Left colon (tissue), 2 donors: Measurements from ENCODE around the gene PLXNA2. TPM values are rescaled to one million over a fixed set of nuclear protein-coding genes. Genes with fewer than 3 reads are reported as not detected.

ENCODE experiments used
- ATAC-seq: fragments of 200-7000 bp; cut with Tn5 transposase; one replicate; pipeline ENCODE4 v1.9.1; 2020; ENCODE audit warnings: mild to moderate bottlenecking, moderate library complexity
- DNase-seq, 2 donors: peaks; one replicate each; pipeline ENCODE4 v3.0.0-alpha.2; 2020
- intact Hi-C, 2 donors: fragments of 100-400 bp; cut with DNase I in 1 of 2; cut with micrococcal nuclease in 1 of 2; formaldehyde crosslinking; loops; one replicate each; pipeline versions ENCODE4 v1.11.2 to v1.14.0; 2022; cut with DNase I, micrococcal nuclease
- total RNA-seq, 2 donors: library from RNA; stranded (reverse); fragmentation: NEBNext Ultra II Directional; extraction: Animal tissue kit (Norgen Biotek cat#: 25700); gene quantifications; one replicate each; pipeline ENCODE4 v1.2.1, GENCODE V29; 2021
- donor health status: DM: no; HTN: no; CAD: no.
- donor health status: DM: yes; HTN: yes; CAD: no.

Gene PLXNA2
- total RNA-seq, 2 donors from 2014 or later, result 89.3 to 103 TPM

DNA sequence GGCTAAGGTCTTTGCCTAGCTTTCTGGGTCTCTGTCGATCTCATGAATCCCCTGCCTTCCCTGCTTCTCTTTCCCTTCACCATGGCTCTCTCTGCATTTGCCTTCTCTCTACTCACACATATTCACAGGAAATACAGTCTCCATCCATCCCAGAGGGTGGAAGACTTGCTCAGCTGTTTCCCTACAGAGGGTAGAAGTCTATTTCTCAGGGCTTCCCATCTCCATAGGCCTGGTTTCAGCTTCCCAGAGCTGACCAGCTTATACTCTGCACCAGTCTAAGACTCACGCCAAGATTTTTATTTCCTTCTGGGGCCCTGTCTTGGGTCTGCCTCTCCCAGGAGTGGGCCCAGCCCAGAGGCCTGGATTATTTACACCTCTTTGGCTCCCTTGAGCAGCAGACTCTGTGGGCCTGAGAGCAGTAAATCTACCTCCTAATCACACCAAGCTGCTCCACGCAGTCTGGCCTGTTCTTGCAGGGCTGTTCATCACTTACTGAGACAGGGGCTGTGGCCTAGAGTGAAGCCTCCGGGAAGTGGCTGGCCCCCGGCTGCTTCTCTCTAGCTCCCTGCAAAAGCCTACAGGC, 102.5 kb downstream of the PLXNA2 start:
- intact Hi-C loops, result no loop called here
- DNase-seq (peak in 1 of 2 donors; percentile 72), ATAC-seq (peak; percentile 72)

DNA sequence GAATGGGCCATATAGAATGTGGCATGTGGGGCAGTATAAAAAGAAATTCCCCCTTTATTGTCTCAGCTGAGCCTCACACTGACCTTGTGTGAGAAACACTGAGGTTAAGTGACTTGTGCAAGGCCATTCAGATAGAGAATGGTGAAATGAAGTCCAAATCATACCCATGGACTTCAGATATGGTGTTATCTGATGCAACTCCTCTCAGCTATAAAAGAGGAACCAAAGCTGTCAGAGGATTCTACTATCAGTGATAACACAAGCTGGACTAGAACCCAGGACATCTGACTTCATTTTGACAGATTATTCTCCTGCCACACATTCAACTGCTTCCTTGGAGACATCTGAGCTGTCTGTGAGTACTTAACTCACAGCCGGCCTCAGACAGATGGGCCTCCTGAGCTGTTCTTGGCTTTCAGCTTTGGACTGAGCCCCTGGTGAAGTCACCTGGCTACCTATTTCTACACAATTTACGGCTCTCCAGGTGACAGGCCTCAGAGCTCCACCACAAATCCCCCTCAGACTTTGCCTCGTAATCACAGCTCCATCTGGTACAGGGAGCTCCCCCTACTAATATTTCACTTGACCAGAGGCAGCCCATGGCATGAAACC, 104.6 kb downstream of the PLXNA2 start:
- ATAC-seq, result no peak
- intact Hi-C loops, result loop anchor here (10.0 kb wide), 2 partner anchors 95 to 105 kb away; partner anchors contain the start of gene PLXNA2 (in 1 of the 2)
- DNase-seq, result no peak

DNA sequence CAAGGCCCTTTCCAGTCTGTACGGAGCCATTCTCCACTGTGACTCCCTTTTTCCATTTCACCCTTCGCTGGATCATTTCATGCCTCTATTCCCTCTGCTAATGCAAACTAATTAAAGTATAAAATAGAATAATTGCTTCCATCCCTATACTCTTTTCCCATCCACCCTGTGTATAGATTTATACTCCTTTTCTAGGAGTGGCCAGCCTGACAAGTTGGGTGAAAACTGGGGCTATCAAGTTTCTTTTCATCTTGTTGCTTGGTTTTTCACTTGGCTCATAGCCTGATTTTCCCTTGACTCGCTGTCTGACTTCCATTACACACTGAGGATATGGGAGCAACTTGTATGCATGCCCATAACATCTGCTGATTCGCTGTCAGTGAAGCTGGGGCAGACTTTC, 107.0 kb downstream of the PLXNA2 start:
- intact Hi-C loops, result loop anchor here (10.0 kb wide), 2 partner anchors 98 to 108 kb away; partner anchors contain the start of gene PLXNA2 (in 1 of the 2)
- ATAC-seq (no peak), DNase-seq (no peak)

DNA sequence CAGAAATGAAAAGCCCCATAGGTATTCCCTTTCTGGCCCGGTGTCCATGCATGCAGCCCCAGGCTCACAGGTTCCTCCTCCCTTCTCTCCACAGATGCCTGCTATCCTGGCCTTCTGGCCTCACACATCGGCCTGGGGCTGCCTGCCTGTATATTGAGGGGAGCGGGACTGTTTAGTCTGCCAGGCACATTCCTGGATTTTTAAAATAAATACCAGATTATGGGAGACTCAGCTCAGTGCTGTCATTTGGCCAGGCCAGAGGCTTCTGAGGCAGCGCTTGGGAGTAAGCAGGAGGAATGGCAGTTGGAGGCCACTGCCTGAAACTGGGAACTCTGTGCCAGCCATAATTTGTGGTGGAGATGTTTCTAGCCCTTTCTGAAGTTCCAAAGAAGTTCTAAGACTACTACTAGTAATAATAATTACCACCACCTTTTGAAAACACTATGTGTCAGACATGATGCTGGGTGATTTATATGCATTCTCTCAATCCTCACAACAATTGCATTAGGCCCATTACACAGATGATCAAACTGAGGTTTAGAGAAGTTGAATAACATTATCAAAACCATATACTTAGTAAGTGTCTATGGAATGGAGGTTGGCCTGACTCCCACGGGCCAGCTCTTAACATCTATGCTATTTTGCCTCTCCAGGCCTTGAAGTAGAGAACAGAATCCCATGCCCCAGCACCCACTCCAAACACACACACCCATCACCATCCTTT, 107.6 kb downstream of the PLXNA2 start:
- DNase-seq (no peak), ATAC-seq (no peak)

DNA sequence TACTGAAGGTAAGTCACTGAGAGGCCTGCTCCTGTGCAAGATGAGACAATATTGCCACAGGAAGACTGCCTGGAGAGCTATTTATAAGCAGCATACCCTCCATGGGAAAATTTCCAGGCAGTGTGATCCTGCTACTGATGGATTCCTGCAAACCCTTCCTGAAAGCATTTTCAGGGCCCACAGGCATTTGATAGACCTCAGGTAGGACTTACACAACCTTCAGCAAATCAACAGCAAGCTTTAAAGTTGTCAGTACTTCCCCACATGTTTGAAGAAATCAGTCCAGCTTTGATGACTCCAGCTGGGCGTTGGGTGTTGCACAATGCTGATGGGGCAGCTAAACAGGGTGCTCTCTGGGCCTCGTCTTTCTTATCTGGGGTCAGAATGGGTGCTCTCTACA, 108.8 kb downstream of the PLXNA2 start:
- no peak for ATAC-seq
- intact Hi-C loops, result loop anchor here (10.0 kb wide), 2 partner anchors 99 to 109 kb away; partner anchors contain the start of gene PLXNA2 (in 1 of the 2)
- no peak for DNase-seq

More for the DNA sequence above, 107.6 kb downstream of the PLXNA2 start:
- intact Hi-C loops, result loop anchor here (10.0 kb wide), 2 partner anchors 98 to 108 kb away; partner anchors contain the start of gene PLXNA2 (in 1 of the 2)

DNA sequence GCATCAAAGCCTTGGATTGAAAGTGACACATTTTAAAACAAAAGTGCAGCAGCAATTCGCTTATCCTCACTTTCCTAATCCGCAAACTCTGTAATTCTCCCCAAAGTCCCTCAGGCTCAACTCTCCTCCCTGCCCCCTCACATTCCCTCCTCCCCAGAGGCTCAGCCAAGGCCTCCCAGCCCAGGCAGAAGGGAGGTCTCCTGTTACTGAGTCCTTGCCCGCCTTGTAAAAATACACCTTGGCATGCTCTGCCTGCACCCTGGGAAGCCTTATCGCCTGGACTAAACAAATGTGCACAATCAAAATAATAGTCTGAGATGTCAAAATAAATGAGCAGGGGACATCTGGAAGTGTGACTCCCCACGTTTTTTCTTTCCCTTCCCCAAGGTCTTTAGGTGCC, 109.7 kb downstream of the PLXNA2 start:
- ATAC-seq (no peak), DNase-seq (no peak)
- intact Hi-C loops, result loop anchor here (10.0 kb wide), 2 partner anchors 100 to 110 kb away; partner anchors contain the start of gene PLXNA2 (in 1 of the 2)

DNA sequence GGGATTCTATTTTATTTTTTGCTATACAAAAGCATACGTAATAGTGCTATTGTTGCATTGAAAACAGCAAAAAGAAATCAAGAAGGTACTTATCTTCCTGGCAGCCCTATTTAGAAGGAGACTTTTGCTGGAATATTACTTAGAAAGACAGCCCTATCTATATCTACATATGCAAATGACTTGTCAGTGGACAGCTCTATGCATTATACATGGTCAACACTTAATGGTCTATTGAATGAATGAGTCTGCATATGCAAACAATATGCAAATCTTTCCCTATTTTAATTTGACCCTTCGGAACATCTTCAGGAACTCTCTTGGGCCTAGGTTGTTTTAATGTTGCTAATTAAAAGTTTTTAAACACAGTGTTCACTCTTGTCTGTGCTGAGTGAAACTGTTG, 110.8 kb downstream of the PLXNA2 start:
- intact Hi-C loops, result loop anchor here (10.0 kb wide), 2 partner anchors 101 to 111 kb away; partner anchors contain the start of gene PLXNA2 (in 1 of the 2)
- DNase-seq (no peak), ATAC-seq (no peak)

DNA sequence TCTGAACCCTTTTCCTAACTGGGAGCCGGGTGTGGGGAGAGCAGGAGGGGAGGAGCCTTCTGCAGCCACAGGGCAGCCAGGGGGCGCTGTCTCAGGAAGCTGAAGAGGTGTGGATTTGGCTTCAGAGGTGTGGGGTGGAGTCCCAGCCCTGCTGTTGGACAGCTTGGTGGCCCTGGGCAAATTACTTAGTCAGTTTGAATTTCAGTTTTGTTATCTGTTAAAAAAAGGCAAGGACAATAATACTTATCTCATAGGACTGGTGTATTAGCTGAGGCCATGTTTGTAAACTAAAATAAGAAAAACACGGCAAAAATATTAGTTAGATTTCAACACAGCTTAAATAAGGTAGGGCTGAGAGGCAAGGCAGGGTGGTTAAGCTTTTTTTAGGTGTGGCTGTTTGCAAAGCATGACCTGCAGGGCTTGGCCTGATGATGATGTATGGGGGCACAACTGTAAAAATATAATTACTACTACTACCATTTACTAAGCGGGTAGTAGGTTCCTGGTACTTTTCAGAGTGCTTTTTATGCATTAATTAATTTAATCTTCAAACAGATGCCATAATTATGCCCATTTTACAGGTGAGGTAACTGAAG, 111.8 kb downstream of the PLXNA2 start:
- DNase-seq (peak; percentile 90 to 97), ATAC-seq (peak; percentile 96)
- intact Hi-C loops, result loop anchor here (10.0 kb wide), 2 partner anchors 102 to 112 kb away; partner anchors contain the start of gene PLXNA2 (in 1 of the 2)

DNA sequence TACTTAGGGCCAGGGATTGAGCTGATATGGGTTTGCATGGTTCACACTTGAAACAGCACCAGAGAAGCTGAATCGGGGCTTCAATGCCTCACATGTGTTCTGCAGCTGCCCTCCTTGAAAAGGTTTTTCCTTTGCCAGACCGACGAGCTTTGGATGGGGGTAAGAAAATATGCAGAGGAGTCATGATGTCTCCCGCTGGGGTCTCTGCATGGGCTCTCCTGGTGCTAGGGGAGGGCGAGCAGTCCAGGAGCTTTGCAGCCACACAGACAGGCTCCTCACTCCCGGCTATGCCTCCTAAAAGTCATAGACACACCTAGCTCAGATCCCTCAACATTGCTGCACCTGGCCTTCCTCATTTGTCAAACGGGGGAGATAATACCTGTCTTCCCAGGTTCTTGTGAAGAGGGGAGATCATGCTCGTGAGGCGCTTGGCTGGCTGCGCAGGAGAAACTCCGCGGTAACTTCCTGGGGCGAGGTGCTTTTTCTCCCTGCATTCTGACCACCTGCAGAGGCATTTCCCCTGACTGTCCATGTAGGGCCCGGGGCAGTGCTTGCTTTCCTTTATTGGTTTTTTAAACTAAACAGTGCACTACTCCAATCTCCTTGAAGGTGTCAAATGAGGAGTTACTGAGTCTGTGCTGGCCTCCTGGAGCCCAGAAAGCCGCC, 112.4 kb downstream of the PLXNA2 start:
- intact Hi-C loops, result loop anchor here (10.0 kb wide), 2 partner anchors 103 to 113 kb away; partner anchors contain the start of gene PLXNA2 (in 1 of the 2)
- peak; percentile 62 for ATAC-seq
- DNase-seq, result no peak

DNA sequence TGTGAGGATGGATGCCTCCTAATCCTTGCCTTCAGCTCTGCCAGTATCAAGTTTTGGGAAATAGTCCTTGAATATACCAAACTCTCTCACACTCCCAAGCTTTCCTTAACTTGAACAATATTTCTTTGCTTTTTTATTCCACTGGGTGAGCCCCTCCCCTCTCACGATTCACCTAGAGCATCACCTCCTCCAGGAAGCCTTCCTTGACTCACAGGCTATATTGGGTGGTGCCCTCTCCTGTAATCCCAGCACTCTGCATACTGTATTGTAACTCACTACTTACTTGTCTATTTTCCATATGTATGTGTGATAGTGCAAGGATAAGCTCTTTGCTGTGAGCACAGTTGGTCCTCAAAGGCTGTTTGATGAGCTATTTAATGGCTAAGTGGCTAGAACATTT, 114.7 kb downstream of the PLXNA2 start:
- intact Hi-C loops, result no loop called here
- ATAC-seq (no peak), DNase-seq (no peak)

DNA sequence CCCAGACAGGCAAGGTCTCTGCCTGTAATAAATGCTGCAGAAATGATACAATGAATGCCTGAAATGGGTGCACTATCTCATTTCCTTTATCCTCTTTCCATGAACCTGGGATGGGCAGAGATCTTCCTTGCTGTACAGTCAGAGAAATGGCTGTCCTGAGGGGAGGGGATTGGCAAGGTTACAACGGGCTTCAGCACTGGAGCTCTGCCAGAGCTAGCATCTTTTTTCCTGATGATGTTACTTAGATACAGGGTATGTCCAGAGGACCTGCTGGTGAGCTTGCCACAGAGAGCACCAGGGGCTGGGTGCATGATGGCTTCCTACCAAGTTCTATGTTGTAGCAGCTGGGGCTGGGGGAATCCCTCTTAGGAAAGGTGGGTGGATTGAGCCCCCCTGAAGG, 115.1 kb downstream of the PLXNA2 start:
- DNase-seq, result no peak
- intact Hi-C loops, result no loop called here
- ATAC-seq, result no peak

DNA sequence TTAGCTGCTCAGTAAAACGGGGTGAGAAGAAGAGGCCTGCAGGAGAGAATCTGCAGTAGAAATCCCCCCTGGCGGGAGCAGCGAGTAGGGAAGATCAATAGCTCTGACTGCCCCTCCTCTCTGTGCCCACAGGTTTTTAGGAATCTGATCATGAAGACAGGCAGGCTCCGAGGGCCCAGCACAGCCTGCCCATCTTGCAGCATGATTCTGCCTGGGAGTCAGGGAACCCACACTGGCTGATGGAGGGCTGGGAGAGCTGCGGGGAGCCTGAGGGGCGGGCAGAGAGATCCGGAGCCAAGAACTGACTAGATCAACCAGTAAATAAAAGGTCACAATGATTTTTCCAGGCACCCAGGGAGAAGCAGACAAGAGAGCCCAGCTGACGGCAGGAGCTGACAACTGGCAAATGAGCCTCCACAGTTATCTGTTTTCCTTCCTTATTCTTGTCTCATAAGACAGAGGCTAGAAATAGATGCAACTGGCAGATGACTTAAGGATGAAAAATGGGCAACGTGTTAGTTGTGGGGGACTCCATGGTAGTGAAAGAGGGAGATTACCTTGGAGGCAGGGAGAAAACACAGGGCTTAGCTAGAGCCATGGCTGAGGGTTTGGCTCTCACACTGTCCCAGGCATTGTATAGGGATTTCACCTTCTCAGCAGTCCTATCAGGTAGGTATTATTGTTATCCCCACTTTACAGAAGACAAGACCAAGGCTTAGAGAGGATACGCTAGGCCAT, 116.2 kb downstream of the PLXNA2 start:
- DNase-seq (no peak), ATAC-seq (no peak)
- intact Hi-C loops, result no loop called here

DNA sequence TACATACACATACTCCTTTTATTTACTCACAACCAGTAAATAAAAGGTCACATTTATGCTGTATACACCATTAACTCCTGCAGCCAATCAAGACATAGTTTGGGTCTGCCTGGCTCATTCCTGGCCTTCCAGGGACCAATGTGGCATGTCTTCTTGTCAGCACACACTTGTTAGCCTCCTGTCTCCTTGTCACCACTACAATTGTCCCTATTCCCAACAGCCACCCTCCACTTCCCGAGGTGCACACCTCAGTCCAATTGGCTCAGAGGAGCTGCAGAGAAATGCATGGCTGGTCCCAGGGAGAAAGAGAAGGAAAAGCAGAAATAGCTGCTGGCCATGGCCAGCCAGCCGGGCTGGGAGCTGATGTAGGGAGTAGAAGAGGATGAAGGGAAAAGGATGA, 116.9 kb downstream of the PLXNA2 start:
- DNase-seq, result no peak
- intact Hi-C loops, result no loop called here

DNA sequence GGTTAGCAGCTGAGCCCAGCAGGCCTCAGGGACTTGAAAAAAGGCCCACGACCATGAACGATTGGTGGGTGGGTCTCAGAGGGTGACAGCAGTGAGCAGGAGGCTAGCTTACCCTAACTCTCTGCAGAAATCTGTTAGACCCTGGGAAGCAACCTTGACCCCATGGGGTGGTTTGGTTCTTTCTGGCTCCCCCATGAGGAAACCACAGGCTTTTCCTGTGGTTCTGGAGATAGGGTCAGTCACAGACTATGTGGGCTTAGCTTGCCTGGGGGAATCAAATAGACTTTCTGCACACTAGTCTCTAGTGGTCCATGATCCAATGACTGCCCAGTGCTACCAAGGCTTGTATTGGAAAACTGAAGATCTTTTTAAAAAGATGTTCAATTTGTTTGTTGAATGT, 118.1 kb downstream of the PLXNA2 start:
- intact Hi-C loops, result no loop called here
- ATAC-seq, result no peak
- DNase-seq, result no peak

More for the DNA sequence above, 116.9 kb downstream of the PLXNA2 start:
- no peak for ATAC-seq

DNA sequence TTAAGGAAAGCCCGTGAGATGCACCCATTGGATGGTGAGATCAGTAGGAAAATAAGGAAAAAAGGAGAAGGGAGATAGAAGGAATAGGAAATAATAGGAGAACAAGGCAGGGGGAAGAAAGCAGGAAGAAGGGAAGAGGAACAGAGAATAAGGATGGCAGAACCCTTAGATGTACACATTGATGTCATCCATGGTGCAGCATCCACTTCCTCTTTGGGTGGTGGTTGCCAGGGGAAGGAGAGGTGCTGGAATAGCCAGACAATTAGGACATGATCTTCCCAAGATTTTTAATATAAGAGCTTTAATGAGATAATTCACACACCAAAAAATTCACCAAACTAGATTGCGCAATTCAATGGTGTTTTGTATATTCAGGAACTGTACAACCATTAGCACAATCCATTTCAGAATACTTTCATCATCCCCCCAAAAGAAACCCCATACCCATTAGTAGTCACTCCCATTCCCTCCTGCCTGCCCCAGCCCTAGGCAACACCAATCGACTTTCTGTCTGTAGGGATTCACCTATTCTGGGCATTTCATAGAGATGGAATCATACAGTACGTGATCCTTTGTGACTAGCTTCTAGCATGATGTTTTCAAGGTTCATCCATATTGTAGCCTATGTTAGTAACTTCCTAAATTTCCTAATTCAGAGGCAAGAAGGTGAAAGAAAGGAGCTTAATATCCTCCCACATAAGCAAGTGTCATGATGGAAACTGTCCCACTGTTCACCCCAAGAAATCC, 121.4 kb downstream of the PLXNA2 start:
- ATAC-seq (no peak), DNase-seq (no peak)
- intact Hi-C loops, result no loop called here

DNA sequence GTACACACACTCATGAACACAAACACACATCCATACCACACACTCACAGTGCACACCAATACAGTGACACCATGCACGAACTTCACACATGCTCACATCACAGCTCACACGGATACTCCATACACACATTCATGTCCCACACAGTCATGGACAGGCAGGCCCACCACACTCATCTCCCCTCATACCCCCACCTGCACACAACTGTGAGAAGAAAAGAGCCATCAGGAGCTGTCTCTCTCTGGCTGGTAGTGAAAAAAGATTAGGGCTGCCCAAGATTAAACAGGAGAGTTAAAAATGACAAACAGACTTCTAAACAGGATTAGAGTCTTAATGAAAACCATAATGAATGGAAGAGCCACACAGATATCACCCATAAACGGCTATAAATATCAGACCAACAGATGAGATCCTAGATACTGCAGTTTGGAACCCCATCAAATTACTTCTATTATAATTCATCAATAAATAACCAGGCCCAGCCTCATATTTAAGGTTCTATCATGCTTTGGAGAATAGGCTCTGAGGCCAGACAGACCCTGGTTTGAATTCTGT, 122.3 kb downstream of the PLXNA2 start:
- intact Hi-C loops, result no loop called here
- no peak for DNase-seq
- no peak for ATAC-seq

DNA sequence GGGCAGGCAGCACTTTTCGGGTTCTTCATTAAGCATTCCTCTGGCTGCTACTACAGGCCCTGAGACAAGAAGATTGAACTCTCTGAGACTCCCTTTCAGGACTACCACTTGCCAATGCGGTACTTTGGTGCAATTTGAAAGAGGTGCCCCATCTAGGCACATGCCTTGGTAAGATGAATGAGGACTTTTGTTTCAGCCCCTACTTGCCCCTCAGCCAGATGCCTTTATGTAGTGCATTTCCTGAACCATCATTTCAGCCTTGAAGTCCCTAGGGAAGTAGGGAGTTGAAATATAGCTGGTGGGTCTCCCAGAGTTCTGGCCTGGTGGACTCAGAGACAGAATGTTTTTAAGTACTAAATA, 123.8 kb downstream of the PLXNA2 start:
- no peak for ATAC-seq
- intact Hi-C loops, result no loop called here
- no peak for DNase-seq
